ENCODE measurements around the gene TECTA.

DNA sequence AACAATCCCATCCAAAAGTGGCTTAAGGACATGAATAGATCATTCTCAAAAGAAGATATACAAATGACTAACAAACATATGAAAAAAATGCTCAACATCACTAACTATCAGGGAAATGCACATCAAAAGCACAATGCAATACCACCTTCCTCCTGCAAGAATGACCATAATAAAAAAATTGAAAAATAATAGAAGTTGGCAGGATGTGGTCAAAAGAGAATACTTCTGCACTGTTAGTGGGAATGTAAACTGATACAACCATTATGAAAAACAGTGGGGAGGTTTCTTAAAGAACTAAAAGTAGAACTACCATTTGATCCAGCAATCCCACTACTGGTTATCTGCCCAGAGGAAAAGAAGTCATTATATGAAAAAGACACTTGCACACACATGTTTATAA, 113.8 kb downstream of the TECTA start:
- TF ChIP-seq KAT7 (CRISPR knock-in tag; IDR thresholded peaks at IDR 0.05; ENCODE audit: borderline replicate concordance) = no peak
- no peak for TF ChIP-seq ATF3 (CRISPR knock-in tag; conservative IDR thresholded peaks at IDR 0.05)
- TF ChIP-seq, protein P1, sequence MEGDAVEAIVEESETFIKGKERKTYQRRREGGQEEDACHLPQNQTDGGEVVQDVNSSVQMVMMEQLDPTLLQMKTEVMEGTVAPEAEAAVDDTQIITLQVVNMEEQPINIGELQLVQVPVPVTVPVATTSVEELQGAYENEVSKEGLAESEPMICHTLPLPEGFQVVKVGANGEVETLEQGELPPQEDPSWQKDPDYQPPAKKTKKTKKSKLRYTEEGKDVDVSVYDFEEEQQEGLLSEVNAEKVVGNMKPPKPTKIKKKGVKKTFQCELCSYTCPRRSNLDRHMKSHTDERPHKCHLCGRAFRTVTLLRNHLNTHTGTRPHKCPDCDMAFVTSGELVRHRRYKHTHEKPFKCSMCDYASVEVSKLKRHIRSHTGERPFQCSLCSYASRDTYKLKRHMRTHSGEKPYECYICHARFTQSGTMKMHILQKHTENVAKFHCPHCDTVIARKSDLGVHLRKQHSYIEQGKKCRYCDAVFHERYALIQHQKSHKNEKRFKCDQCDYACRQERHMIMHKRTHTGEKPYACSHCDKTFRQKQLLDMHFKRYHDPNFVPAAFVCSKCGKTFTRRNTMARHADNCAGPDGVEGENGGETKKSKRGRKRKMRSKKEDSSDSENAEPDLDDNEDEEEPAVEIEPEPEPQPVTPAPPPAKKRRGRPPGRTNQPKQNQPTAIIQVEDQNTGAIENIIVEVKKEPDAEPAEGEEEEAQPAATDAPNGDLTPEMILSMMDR (IDR thresholded peaks at IDR 0.05) = no peak
- no peak for TF ChIP-seq NR3C1 (CRISPR knock-in tag; conservative IDR thresholded peaks at IDR 0.05; ENCODE audit: low read depth)
- TF ChIP-seq, protein P2, sequence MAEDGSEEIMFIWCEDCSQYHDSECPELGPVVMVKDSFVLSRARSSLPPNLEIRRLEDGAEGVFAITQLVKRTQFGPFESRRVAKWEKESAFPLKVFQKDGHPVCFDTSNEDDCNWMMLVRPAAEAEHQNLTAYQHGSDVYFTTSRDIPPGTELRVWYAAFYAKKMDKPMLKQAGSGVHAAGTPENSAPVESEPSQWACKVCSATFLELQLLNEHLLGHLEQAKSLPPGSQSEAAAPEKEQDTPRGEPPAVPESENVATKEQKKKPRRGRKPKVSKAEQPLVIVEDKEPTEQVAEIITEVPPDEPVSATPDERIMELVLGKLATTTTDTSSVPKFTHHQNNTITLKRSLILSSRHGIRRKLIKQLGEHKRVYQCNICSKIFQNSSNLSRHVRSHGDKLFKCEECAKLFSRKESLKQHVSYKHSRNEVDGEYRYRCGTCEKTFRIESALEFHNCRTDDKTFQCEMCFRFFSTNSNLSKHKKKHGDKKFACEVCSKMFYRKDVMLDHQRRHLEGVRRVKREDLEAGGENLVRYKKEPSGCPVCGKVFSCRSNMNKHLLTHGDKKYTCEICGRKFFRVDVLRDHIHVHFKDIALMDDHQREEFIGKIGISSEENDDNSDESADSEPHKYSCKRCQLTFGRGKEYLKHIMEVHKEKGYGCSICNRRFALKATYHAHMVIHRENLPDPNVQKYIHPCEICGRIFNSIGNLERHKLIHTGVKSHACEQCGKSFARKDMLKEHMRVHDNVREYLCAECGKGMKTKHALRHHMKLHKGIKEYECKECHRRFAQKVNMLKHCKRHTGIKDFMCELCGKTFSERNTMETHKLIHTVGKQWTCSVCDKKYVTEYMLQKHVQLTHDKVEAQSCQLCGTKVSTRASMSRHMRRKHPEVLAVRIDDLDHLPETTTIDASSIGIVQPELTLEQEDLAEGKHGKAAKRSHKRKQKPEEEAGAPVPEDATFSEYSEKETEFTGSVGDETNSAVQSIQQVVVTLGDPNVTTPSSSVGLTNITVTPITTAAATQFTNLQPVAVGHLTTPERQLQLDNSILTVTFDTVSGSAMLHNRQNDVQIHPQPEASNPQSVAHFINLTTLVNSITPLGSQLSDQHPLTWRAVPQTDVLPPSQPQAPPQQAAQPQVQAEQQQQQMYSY (CRISPR knock-in tag; IDR thresholded peaks at IDR 0.05) = no peak
- TF ChIP-seq, protein P3, sequence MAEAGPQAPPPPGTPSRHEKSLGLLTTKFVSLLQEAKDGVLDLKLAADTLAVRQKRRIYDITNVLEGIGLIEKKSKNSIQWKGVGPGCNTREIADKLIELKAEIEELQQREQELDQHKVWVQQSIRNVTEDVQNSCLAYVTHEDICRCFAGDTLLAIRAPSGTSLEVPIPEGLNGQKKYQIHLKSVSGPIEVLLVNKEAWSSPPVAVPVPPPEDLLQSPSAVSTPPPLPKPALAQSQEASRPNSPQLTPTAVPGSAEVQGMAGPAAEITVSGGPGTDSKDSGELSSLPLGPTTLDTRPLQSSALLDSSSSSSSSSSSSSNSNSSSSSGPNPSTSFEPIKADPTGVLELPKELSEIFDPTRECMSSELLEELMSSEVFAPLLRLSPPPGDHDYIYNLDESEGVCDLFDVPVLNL (CRISPR knock-in tag; IDR thresholded peaks at IDR 0.05; ENCODE audit: borderline replicate concordance, low read depth) = no peak
- no peak for TF ChIP-seq SP1 (CRISPR knock-in tag; conservative IDR thresholded peaks at IDR 0.05)

Data from WTC11 (cell line).